Activated CD4-positive, alpha-beta T cell treated with anti-CD3 and anti-CD28 coated beads, Interleukin-2, amount 10 ng/mL, durations not matched to agents 7 days and 5 days (primary cell): Measurements from ENCODE around the gene GPX4. TPM values are rescaled to one million over a fixed set of nuclear protein-coding genes. Genes with fewer than 3 reads are reported as not detected.

Experiments
- CTCF ChIA-PET: fragments of 350-600 bp; sonication (Branson Sonifier 250); formaldehyde crosslinking; loops from one replicate; lab custom pipeline; 2021; ENCODE audit warnings: antibody characterized with exemption; lab: Charles Lee
- POLR2A ChIA-PET: fragments of 350-600 bp; sonication (Branson Sonifier 250); formaldehyde crosslinking; loops from one replicate; lab custom pipeline; 2021; ENCODE audit warnings: antibody characterized with exemption; lab: Charles Lee
- DNase-seq: peaks from one replicate; pipeline ENCODE4 v3.0.0-alpha.2; 2020
- H3K27ac Mint-ChIP-seq: one replicate; pipeline ENCODE4 v1.8.0; 2021; ENCODE audit warnings: mild to moderate bottlenecking, moderate library complexity, mixed read lengths
- H3K27me3 Mint-ChIP-seq: one replicate; pipeline ENCODE4 v1.8.0; 2021; ENCODE audit warnings: mixed read lengths
- H3K36me3 Mint-ChIP-seq: one replicate; pipeline ENCODE4 v1.8.0; 2021; ENCODE audit warnings: low read depth, mixed read lengths
- H3K4me1 Mint-ChIP-seq: one replicate; pipeline ENCODE4 v1.8.0; 2021; ENCODE audit warnings: mixed read lengths
- H3K4me3 Mint-ChIP-seq: one replicate; pipeline ENCODE4 v1.8.0; 2021; ENCODE audit warnings: mild to moderate bottlenecking, moderate library complexity, mixed read lengths
- H3K9me3 Mint-ChIP-seq: one replicate; pipeline ENCODE4 v1.8.0; 2021; ENCODE audit warnings: mixed read lengths
- total RNA-seq, 2 experiments: library from RNA; stranded (reverse); gene quantifications; one replicate each; pipeline ENCODE4 v1.2.3, GENCODE V29; 2021

Gene GPX4
- total RNA-seq, 2 experiments from 2014 or later, result 106 to 114 TPM

DNA sequence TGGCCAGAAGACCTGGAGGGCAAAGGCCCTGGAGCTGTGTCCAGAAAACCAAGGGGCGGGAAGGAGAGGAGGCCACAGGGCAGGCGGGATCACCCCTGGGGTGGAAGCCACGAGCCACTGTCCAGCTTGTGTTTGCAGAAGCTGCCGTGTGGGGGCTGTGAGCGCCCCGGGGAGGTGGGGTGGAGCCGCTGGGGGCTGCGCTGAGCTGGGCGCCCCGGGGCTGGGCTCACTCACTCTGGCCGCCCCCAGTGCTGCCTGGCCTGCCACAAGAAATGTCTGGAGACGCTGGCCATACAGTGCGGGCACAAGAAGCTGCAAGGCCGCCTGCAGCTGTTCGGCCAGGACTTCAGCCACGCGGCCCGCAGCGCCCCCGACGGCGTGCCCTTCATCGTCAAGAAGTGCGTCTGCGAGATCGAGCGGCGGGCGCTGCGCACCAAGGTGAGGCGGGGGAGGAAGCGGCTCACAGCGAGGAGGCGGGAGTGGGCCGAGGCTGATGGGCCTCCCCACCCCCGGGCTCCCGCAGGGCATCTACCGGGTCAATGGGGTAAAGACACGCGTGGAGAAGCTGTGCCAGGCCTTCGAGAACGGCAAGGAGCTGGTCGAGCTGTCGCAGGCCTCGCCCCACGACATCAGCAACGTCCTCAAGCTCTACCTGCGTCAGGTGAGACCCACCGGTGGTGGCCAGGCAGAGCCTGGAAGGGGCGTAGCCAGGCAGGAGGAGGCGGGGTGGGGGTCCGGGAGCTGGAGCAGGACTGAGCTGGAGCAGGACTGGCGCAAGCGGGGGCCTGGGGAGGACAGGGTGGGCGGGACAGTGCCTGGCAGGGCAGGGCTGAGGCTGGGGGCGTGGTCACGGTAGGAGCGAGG, 22.3 kb upstream of the GPX4 start:
- peaks cover 56% of the 10 kb centered on the region for H3K4me1 Mint-ChIP-seq

GRCh38 chr19:1082165-1082927, 21.4 kb upstream of the GPX4 start:
- Mint-ChIP-seq H3K9me3 (no peaks in the 10 kb centered on the region), H3K4me1 (peaks cover 58% of the 10 kb centered on the region), H3K27me3 (no peaks in the 10 kb centered on the region), H3K4me3 (peak overlapping the region; percentile 19), H3K27ac (peak overlapping the region; percentile 87), H3K36me3 (peaks cover 74% of the 10 kb centered on the region)
- peak; percentile 92 for DNase-seq
- POLR2A ChIA-PET, result no interaction called here
- CTCF ChIA-PET, result interaction anchor here (0.8 to 9.3 kb wide), 5 partner anchors 10 to 162 kb away, joined by 3 to 72 read pairs (median 6); partner anchors contain the start of genes ARHGAP45 and CNN2

More for the DNA sequence above, 22.3 kb upstream of the GPX4 start:
- Mint-ChIP-seq H3K36me3 (peaks cover 80% of the 10 kb centered on the region), H3K27me3 (no peaks in the 10 kb centered on the region), H3K4me3 (peak overlapping the region; percentile 22), H3K27ac (peak overlapping the region; percentile 87), H3K9me3 (no peaks in the 10 kb centered on the region)
- CTCF ChIA-PET, result interaction anchor here (1.3 to 9.3 kb wide), 5 partner anchors 7 to 163 kb away, joined by 5 to 72 read pairs (median 7); partner anchors contain the start of gene ARHGAP45
- POLR2A ChIA-PET, result no interaction called here
- DNase-seq, result no peak

- POLR2A ChIA-PET, result no interaction called here
- no peak overlapping the region for H3K27ac Mint-ChIP-seq
- no peaks in the 10 kb centered on the region for H3K27me3 Mint-ChIP-seq
- no peak for DNase-seq
- no peaks in the 10 kb centered on the region for H3K9me3 Mint-ChIP-seq
- CTCF ChIA-PET, result interaction anchor here (0.8 to 9.3 kb wide), 3 partner anchors 17 to 161 kb away, joined by 3 to 72 read pairs (median 7); partner anchors contain the start of genes ARHGAP45 and CNN2
- H3K4me1 Mint-ChIP-seq, result peaks cover 67% of the 10 kb centered on the region
- no peak overlapping the region for H3K4me3 Mint-ChIP-seq
- peaks cover 70% of the 10 kb centered on the region for H3K36me3 Mint-ChIP-seq
These were observed 20.6 kb upstream of the GPX4 start for GRCh38 chr19:1082928-1083816.

- no peak for DNase-seq
- H3K27ac Mint-ChIP-seq, result peak overlapping the region; percentile 25
- no peak overlapping the region for H3K4me3 Mint-ChIP-seq
- peaks cover 67% of the 10 kb centered on the region for H3K36me3 Mint-ChIP-seq
- CTCF ChIA-PET, result interaction anchor here (0.8 to 1.5 kb wide), 4 partner anchors 14 to 111 kb away, joined by 3 to 8 read pairs (median 4); partner anchors contain the start of gene ARHGAP45
- H3K9me3 Mint-ChIP-seq, result no peaks in the 10 kb centered on the region
- no peaks in the 10 kb centered on the region for H3K27me3 Mint-ChIP-seq
- POLR2A ChIA-PET, result no interaction called here
- H3K4me1 Mint-ChIP-seq, result peaks cover 71% of the 10 kb centered on the region
These were observed 19.5 kb upstream of the GPX4 start for GRCh38 chr19:1084024-1084868.

DNA sequence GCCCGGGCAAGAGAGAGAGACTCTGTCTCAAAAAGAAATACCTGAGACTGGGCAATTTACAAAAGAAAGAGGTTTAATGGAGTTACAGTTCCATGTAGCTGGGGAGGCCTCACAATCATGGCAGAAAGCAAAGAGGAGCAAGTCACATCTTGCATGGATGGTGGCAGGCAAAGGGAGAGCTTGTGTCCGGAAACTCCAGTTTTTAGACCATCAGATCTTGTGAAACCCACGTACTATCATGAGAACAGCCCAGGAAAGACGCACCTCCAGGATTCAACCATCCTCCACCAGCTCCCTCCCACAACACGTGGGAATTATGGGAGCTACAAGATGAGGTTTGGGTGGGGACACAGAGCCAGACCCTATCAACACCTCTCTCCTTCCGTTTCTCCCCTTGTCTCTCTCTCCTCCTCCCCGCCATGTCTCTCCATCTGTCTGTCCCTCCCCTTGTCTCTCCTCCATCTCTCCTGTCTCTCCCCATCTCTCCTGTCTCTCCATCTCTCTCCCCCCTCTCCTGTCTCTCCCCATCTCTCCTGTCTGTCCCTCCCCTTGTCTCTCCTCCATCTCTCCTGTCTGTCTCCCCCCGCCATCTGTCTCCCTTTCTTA, 18.6 kb upstream of the GPX4 start:
- Mint-ChIP-seq H3K4me1 (peaks cover 64% of the 10 kb centered on the region), H3K9me3 (no peaks in the 10 kb centered on the region), H3K27me3 (no peaks in the 10 kb centered on the region), H3K4me3 (peak overlapping the region; percentile 34), H3K36me3 (peaks cover 59% of the 10 kb centered on the region), H3K27ac (peak overlapping the region; percentile 73)
- POLR2A ChIA-PET, result no interaction called here
- CTCF ChIA-PET, result interaction anchor here (0.8 to 1.5 kb wide), 7 partner anchors 8 to 159 kb away, joined by 3 to 8 read pairs (median 4); partner anchors contain the start of gene ARHGAP45
- DNase-seq, result no peak

GRCh38 chr19:1085676-1086442, 17.9 kb upstream of the GPX4 start:
- no peak for DNase-seq
- POLR2A ChIA-PET, result interaction anchor here (0.8 kb wide), 1 partner anchor 19 kb away, joined by 3 read pairs; the partner anchor contains the start of gene ARHGAP45
- H3K4me3 Mint-ChIP-seq, result peak overlapping the region; percentile 34
- H3K36me3 Mint-ChIP-seq, result peaks cover 53% of the 10 kb centered on the region
- H3K4me1 Mint-ChIP-seq, result peaks cover 62% of the 10 kb centered on the region
- CTCF ChIA-PET, result interaction anchor here (0.9 to 1.5 kb wide), 6 partner anchors 8 to 158 kb away, joined by 3 to 8 read pairs (median 5); partner anchors contain the start of gene ARHGAP45
- H3K9me3 Mint-ChIP-seq, result no peaks in the 10 kb centered on the region
- H3K27ac Mint-ChIP-seq, result peak overlapping the region; percentile 73
- H3K27me3 Mint-ChIP-seq, result no peaks in the 10 kb centered on the region

GRCh38 chr19:1086613-1087012, 17.2 kb upstream of the GPX4 start:
- no peak for DNase-seq
- Mint-ChIP-seq H3K9me3 (no peaks in the 10 kb centered on the region), H3K27me3 (no peaks in the 10 kb centered on the region), H3K4me1 (peaks cover 57% of the 10 kb centered on the region), H3K4me3 (no peak overlapping the region), H3K27ac (peak overlapping the region; percentile 89), H3K36me3 (peaks cover 47% of the 10 kb centered on the region)
- ChIA-PET CTCF (interaction anchor here (1.0 to 2.9 kb wide), 6 partner anchors 11 to 157 kb away, joined by 3 to 9 read pairs (median 4); partner anchors contain the start of gene ABCA7), POLR2A (interaction anchor here (0.8 kb wide), 1 partner anchor 19 kb away, joined by 3 read pairs; the partner anchor contains the start of gene ARHGAP45)

DNA sequence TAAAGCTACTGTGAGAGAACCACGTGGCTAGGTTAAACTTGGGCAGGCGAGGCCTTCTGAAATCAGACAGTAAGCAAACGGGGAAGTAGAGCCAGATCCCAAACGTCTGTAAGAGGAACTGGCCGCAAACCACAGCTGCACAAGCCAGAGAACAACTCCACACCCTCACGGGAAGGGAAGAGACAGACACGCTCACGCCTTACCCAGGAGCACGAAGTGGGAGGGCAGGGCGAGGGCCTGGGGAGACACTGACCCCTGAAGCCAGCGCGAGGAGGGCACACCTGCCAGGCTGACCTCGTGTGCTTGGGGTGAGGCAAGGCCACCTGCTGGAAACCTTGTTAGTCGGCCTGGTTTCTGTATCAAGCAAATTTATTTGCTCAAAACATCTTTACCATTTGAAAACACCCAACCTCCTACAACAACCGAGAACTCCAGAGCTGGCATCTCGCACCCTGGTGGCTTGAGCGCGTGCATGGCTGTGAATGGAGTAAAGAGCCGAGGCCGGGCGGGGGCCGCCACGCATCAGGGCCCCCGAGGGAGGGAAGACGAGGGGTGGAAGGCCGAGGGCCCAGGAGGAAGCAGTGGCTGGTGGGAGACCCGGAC, 15.9 kb upstream of the GPX4 start:
- Mint-ChIP-seq H3K9me3 (no peaks in the 10 kb centered on the region), H3K27me3 (no peaks in the 10 kb centered on the region), H3K36me3 (peaks cover 38% of the 10 kb centered on the region), H3K27ac (peak overlapping the region; percentile 89), H3K4me1 (peaks cover 48% of the 10 kb centered on the region), H3K4me3 (peak overlapping the region; percentile 63)
- POLR2A ChIA-PET, result interaction anchor here (0.9 to 1.0 kb wide), 3 partner anchors 8 to 47 kb away, joined by 3 read pairs; partner anchors contain the start of gene ARHGAP45
- DNase-seq, result peak; percentile 66
- CTCF ChIA-PET, result interaction anchor here (0.6 to 2.9 kb wide), 8 partner anchors 8 to 61 kb away, joined by 3 to 9 read pairs (median 3); no protein-coding TSS in a partner anchor

DNA sequence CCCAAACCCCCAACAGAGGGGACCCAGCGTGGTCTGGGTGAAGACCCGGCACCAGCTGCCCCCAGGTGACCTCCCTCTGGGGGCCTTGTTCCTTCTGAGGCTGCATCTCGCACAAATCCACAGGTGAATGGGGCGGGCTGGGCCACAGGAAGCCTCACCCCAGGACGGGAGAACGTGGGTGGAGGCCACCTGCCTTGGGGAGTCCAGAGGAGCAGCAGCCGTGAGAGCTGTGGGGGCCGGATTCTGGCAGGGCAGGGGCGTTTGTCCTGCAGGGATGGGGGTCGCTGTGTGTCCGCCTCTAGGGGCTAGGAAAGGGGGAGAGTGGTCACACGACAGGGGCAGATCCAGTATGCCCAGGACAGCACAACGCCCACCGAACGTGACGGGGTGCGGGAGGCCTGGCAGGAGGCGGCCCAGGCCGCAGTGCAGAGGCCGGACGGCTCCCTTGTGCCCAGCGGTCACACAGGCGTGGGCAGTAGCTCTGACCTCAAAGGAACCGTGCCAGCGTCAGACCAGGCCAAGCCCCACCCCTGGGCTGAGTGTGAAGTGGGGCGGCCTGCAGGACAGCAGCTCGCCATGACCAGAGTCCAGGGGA, 15.3 kb upstream of the GPX4 start:
- Mint-ChIP-seq H3K36me3 (peaks cover 43% of the 10 kb centered on the region), H3K27ac (peak overlapping the region; percentile 89), H3K4me3 (peak overlapping the region; percentile 22), H3K4me1 (peaks cover 51% of the 10 kb centered on the region), H3K27me3 (no peaks in the 10 kb centered on the region), H3K9me3 (no peaks in the 10 kb centered on the region)
- ChIA-PET CTCF (interaction anchor here (0.6 to 2.9 kb wide), 7 partner anchors 9 to 61 kb away, joined by 3 to 9 read pairs (median 3); no protein-coding TSS in a partner anchor), POLR2A (interaction anchor here (0.5 to 1.0 kb wide), 2 partner anchors 9 to 150 kb away, joined by 3 read pairs; no protein-coding TSS in a partner anchor)
- peak; percentile 44 for DNase-seq
